GM19395 (cell line): ENCODE results near the gene RAB11A.

ENCODE experiments used
- ATAC-seq: cut with Tn5 transposase; IDR thresholded peaks from one replicate; pipeline ENCODE4 v1.9.1; 2021; ENCODE audit warnings: mild to moderate bottlenecking, moderate library complexity; ENCODE audit not compliant: unreplicated experiment

RAB11A gene

DNA sequence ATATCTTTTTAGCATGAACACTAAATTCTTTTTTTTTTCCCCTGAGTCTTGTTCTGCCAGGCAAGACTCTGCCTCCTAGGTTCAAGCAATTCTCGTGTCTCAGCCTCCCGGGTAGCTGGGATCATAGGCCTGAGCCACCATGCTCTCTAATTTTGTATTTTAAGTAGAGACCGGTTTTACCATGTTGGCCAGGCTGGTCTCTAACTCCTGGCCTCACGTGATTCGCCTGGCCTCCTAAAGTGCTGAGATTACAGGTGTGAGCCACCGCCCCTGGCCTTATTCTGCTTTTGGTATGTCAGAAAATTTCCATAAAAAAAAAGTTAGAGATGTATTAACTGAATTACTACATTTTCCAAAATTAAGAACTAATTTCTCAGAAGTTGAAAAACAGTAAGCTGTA lies 14.3 kb downstream of the RAB11A start:
- no peak for ATAC-seq

GRCh38 chr15:65884511-65884910 lies 15.2 kb downstream of the RAB11A start:
- no peak for ATAC-seq

- no peak for ATAC-seq
Measured at GRCh38 chr15:65885668-65886218, 16.5 kb downstream of the RAB11A start.

DNA sequence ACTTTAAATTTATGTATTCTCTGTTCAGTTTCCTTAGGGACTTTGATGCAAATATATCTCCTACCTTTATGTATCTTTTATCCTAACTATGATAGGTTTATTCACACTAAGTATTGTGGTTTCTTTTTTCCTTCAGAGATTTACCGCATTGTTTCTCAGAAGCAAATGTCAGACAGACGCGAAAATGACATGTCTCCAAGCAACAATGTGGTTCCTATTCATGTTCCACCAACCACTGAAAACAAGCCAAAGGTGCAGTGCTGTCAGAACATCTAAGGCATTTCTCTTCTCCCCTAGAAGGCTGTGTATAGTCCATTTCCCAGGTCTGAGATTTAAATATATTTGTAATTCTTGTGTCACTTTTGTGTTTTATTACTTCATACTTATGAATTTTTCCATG lies 18.3 kb downstream of the RAB11A start:
- no peak for ATAC-seq

DNA sequence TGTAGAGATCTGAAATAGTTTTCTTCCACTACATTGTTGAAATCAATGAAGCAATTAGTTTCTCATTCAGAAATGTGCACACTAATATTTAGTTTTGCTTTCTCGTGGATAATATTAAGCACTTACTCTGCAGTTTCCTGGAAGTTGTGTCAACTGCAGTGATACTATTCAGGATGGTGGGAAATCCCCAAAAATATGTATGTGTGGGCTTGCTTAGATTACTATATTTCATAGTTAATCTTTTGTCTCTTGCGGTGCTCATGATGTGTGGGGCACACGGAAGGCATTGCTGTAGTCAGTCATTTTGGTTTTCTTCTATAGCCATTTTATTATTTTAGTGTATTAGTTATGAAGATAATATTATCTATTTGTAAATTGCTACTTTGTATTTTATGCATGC lies 19.7 kb downstream of the RAB11A start:
- no peak for ATAC-seq

GRCh38 chr15:65893060-65893459 lies 23.8 kb downstream of the RAB11A start:
- no peak for ATAC-seq

DNA sequence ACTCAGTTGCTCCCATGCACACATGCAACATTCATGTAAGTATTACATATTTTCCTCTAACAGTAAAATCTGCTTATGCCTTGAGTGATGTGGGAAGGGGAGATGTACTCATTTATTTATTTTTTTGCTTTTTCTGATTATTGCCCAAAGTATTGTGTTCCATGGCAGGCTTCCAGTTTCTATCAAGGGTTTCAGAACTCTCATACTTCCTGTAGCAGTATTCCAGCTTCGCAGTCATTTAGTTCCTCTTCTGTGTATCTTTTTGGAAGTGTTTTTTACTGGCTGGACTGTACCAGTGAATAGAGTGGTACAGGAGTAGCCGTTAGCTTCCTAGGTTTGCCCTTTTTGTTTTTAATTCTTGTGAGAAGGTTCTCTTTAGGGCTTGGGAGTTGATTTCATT lies 26.9 kb downstream of the RAB11A start:
- no peak for ATAC-seq

- no peak for ATAC-seq
Measured at GRCh38 chr15:65900488-65900887, 31.2 kb downstream of the RAB11A start.

DNA sequence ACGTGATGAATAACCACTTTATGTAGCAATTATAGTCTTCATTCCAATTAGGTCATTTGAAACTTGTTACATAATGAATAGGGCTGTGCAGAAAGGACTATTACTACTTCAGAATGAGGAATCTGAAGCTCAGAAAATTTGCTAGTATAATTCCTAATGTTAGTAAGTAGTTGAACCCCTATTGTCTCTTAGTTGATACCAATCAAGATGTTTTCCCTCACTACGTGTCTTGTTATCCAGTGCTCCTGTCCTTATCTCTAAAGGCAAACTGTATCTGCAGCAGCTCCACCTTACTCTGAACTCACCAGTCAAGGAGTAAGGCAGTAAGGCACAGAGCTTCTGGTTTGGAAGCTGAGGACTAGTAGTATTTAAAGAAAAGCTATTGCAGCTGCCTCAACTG lies 32.0 kb downstream of the RAB11A start:
- no peak for ATAC-seq

- no peak for ATAC-seq
Measured at GRCh38 chr15:65901836-65902235, 32.5 kb downstream of the RAB11A start.

- ATAC-seq = peak; percentile 74
Measured at GRCh38 chr15:65902373-65902772, 33.1 kb downstream of the RAB11A start.

DNA sequence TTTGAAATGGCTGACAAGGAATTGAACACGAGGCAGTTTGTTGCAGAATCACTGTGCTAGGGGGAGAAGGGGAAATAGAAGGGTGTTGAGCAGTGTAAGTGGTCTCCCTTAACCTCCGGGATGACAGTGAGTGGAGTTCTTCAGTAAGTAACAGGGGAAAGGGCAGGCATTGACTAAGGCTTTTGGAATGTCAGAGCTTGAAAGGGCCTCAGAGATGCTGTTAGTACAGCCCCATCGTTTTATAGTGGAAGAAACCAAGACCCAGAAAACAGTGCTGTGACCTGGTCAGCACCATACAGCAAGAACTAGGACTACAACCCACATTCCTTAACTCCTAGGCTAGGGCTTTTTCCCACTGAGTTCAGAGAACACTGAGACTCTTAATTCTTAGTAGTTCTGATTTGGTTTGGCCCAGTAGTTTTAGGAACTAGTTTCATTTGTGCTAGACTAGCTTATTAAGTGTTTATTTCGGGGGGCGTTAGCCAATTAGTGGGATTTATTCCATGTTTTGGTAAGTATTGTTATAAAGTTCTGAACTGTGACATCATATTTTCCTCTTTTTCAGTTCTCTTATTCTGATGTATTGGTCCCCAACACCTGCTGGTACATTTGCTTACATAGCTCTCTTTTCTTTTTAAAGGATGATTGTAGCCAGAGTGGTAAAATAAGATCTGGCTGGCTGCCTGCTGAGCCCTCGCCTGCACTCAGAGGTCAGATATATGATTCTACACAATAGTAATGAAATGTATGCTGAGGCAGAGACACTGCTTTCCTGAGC lies 34.2 kb downstream of the RAB11A start:
- ATAC-seq = no peak

GRCh38 chr15:65904301-65904700 lies 35.0 kb downstream of the RAB11A start:
- ATAC-seq = no peak

GRCh38 chr15:65906396-65906795 lies 37.1 kb downstream of the RAB11A start:
- ATAC-seq = no peak

DNA sequence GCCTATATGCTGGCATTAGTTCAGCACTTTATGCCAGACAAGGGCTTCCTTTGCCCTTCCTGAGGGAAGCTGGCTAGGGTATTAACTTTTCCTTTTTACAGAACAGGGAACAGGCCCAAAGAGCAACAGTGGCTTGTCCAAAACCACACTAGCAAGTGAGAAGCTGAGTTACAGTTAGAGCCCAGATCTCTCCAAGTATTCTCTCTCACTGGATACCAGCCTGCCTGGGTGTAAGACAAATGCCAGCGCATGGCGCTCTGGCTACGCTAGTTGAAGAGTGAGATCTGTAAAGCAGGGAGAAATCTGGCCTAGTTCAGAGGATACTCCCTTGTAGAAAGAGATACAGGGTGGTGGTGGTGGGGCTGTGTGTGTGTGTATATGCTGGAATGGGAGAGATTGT lies 38.4 kb downstream of the RAB11A start:
- no peak for ATAC-seq

GRCh38 chr15:65908876-65909275 lies 39.6 kb downstream of the RAB11A start:
- ATAC-seq = no peak

- ATAC-seq = no peak
Measured at GRCh38 chr15:65909831-65910230, 40.5 kb downstream of the RAB11A start.

GRCh38 chr15:65910341-65910740 lies 41.0 kb downstream of the RAB11A start:
- ATAC-seq = no peak

DNA sequence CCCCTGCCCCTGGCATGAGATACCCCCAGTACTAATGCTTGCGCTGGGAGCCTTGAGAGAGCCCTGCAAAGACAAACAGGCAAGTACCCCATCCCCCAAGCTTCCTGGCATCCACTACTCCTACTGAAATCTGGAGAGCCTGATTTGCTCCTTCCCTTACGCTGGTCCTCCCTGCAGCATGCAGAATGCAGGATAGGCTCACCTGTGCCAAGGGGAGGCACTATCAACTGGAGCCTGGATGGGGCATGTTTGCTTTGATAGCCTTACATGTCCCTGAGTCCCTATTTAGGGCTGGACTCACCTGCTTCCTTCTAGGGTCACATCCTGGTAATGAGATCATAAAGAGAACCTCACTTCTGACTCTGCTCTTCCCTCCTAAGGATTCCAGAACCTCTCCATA lies 42.9 kb downstream of the RAB11A start:
- no peak for ATAC-seq

DNA sequence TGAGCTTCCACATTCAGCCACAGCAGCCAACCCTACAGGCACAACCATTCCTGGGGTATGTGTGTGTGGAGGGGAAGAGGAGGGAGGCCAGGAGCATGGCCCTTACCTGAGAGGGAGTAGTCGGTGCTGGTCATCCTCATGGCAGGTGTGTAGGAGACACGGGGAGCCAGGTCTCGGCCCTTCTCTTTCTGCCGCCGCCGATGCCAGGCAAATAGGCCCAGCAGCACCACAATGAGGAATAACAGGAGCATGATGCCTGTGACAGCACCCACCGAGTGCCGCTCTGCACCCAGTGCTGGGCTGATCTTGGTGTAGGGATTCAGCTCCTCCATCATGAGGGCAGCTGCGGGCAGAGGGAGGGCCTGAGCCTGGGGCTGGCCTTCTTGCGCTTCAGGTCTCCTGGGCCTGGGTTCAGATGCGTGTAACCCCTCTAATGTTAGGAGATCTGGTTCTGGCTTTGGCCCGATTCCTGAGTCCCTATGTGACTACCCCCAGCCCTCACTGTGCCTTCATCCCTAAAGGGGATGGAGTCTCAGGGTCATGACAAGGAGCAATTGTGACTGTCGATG lies 44.4 kb downstream of the RAB11A start:
- no peak for ATAC-seq

- no peak for ATAC-seq
Measured at GRCh38 chr15:65914386-65914785, 45.1 kb downstream of the RAB11A start.
